ENCODE results near the gene NAA10.

NAA10 gene

GRCh38 chrX:153947009-153947769, 12.4 kb upstream of the NAA10 start:
- DNase-seq, result peak; percentile 63

- DNase-seq, result no peak
Observed at GRCh38 chrX:153945956-153946943, 11.4 kb upstream of the NAA10 start.

DNA sequence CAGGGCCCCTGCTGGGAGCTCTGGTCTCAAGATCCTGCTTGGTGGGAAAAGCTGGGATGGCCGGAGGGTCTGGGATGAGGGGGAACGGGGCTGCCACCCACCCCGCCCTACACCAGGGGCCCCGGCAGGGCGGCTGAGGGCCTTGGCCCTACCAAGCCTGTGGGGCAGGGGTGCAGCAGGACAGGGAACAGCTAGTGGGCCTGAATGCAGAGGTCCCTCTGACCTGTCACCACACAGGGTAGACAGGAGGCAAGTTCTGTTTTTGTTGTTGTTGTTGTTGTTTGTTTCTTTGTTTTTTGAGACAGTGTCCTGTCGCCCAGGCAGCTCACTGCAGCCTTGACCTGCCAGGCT, 9.9 kb upstream of the NAA10 start:
- no peak for DNase-seq

DNA sequence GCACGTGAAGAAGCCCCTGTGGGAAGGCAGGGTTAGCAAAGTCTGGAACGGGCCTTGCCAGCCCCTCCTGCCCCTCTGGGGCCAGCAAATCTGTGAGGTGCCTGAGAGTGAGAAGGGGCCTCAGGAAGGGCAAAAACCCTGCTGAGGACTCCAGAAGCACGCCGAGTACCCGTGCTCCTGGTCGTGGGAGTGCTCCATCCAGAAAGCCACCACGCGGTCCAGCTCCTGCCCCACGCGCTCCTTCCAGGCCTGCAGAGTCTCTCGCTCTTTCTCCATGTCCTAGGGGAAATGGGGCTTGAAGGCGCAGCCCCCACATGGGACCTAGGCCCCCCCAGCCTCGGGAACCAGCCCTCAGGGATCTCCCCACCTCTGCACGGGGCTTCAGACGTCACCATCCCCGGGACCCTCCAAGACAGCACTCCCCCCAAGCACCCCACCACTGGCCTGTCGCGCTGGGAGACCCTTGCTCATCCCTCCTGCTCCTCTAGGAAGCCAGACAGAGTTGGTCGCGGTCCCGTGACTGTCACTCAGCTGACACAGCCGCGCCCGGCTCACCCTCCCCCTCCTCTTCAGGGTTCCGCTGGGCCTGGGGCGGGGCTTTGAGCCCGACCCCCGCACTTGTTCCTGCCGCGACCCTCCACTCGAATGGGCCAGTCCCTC, 9.4 kb upstream of the NAA10 start, which contains the start of gene RENBP:
RENBP (minus strand) TSS at position 504 of the 660 bp plus-strand sequence; CDS start at position 471, 33 bp downstream.
- DNase-seq, result no peak

DNA sequence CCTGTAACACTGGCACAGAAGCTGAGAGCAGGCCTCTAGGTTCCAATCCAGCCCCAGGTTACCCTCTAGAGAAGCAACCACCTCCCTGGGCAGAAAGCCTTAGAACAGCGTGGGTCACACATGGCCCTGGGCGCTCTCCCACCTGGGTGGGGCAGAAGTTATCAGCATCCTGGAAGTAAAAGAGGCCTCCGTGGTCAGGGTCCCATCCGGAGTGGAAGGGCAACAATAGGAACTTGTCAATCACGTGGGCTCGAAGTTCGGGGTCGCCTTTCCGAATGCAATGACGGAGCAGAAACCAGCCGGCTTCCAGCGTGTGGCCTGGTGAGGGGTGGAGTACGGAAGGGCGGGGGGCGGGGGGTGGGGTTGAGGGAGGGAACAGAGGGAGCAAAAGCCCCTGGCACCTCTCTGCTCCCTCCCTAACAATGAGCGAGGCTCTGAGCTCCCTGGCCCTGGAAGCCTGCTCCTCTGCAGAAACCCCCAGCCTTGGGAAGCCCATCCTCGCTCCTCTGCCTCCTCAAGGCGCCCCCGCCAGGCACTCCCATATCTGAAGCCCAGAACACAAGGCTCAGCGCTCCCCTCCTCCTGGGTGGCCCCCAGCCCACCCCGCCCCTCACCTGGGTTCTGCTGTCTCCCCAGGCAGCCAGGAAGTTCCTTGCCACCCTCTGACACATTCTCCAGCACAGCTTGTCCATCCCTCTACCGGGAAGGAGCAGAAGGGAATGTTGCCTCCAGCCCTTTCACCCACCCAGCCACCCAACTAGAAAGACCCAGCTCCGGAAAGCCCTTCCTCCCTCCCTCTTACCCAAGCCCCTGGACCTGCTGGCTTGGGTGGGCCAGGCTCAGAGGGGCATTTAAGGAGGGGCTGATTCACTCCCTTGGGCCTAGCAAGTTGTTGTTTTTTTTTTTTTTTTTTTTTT, 6.8 kb upstream of the NAA10 start:
- DNase-seq, result no peak

GRCh38 chrX:153939573-153939972, 4.7 kb upstream of the NAA10 start:
- no peak for DNase-seq

DNA sequence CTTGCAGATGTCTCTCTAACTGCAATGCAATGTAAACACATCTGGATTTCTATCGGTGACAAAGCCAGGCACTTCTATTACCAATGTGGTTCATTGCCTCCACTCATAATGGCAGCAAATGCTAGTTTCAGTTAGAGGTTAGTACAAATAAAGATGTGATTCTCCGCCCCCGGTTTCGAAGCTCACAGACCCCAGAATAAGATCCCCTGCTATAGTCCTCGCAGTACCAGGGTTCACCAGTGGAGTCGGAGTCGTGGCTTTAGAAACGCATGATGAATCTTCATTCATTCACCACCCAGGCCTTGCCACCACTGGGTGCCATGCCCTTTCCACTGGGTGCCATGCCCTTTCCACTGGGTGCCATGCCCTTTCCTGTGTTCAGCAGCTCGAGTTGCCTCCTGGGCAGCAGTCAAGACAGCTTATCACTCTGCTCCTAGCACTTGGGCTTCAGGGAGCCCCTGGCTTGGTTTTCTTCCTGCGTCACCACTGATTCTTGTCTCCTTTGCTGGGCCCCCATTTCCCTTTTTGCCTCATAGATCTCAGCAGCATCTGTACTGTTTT, 3.5 kb upstream of the NAA10 start:
- no peak for DNase-seq

DNA sequence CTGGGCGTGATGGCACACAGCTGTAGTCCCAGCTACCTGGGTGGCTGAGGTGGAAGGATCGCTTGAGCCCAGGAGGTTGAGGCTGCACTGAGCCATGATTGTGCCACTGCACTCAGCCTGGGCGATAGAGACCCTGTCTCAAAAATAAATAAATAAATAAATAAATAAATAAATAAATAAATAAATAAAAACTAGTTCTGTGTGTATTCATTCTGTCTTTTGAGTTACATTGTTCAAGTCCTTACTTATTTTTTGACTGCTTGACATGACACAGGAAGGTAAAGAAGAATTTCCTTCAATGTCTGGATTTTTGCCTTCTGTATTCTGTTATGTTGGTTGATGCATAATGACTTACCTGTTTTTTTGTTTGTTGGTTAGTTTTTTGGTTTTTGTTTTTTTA, 2.2 kb upstream of the NAA10 start:
- no peak for DNase-seq

GRCh38 chrX:153935326-153935851, 552 bp upstream of the NAA10 start:
- DNase-seq, result no peak

DNA sequence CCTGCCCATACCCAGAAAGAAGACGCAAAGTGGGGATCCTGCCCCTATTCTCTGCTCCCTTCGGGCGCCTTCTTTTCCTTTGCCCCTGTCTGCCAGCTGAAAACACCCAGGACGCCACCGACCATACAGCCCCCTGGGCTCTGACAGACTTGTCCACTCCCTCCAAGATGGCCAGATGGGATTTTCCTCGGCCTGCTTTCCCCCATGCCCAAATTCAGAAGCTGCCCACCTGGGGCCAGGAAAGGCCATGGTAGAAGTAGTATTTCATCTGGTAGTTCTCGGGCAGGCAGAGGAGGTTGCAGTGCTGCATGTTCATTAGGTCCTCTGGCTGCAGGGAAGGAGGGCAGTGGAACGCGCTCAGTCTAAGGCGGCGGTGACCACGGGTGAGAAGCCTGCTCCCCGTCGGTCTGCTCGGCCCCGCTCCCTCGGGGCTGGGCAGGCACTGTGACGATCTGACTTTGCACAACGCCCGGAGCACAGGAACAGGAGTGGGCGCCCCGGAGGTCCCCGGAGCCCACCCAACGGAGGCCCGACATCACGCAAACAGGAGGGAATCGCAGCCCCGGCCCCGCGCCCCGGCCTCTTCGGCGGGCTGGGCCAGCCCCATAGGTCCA, 582 bp downstream of the NAA10 start:
- no peak for DNase-seq

GRCh38 chrX:153933748-153934147, 1.1 kb downstream of the NAA10 start:
- DNase-seq, result no peak

DNA sequence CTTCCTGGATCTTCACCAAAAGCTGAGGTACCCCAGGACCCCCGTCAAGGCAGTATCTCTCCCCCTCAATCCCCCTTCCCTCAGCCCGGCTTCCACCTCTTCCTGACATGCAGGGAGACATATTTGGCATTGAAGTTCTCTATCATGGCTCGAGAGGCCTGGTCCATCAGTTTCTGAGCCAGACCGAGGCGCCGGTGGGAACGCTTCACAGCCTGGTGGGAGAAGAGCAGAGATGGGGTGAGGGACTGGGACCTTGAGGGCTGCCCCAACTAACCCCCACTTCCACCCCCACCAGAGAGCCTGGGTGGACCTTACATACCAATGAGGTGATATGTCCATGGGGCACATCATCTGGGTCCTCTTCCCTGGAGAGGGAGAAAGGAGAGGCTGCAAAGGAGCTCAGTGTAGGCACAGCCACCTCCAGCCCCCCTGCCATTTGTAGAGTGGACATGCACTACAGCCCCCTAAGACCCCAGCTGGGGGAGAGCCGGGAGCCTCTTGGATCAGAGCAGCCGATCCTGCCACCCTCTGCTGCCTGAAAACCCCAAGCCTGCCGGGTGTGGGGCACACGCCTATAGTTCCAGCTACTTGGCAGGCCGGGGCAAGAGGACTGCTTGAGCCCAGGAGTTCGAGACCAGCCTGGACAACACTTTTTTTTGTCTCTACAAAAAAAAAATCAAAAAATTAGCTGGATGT, 2.5 kb downstream of the NAA10 start:
- DNase-seq, result no peak

- no peak for DNase-seq
Observed at GRCh38 chrX:153931748-153932147, 3.1 kb downstream of the NAA10 start.

DNA sequence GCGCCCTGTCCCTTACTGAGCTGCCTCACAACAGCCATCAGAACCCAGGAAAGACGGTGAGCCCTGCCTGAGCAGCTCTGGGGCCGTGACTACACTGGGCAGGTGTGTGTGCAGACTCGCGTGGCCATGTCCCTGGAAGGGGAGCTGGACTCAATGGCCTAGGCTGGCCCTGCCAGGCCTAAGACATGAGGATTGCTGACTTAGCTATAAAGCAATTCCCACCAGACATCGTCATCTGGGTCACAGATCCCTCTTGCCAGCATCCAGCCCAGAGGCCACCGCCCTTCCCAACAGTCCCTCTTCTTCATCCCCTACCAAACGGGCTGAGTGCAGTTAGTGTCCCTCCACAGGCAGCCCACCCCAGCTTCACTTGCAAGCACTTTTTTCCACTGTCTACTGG, 3.7 kb downstream of the NAA10 start:
- no peak for DNase-seq

GRCh38 chrX:153930011-153930910, 4.6 kb downstream of the NAA10 start:
- no peak for DNase-seq

DNA sequence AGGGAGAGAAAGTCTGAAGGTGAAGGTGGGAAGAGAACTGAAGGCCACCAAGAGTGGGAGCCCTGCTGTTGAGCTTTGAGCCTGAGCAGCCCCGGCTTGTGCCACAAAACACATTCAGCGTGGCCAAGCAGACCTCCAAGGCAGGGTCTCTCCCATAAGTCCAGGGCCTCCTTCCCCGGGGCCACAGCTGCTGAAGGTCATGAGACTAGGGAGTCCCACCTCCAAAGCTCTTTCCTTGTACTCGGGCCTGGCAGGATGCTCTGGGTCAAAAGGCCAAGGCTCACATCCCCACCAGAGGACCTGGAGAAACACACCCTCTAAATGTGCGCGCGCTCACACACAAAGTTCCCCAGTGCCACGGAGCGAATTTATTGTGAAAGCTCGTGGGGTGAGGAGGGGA, 5.3 kb downstream of the NAA10 start:
- DNase-seq, result no peak

DNA sequence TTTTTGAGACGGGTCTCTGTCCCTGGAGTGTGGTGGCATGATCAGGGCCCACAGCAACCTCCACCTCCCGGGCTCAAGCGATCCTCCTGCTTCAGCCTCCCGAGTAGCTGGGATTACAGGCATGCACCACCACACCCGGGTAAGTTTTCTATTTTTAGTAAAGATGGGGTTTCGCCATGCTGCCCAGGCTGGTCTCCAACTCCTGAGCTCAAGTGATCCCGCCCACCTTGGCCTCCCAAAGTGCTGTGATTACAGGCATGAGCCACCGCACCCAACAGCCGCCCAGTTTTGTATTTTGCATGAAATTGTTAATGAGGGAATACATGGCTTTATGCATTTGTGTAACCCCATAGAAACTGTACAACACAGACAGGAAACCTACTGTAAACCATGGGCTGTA, 6.0 kb downstream of the NAA10 start:
- DNase-seq, result no peak

GRCh38 chrX:153927922-153928760, 6.7 kb downstream of the NAA10 start:
- DNase-seq, result peak; percentile 85

- no peak for DNase-seq
Observed at GRCh38 chrX:153927672-153927921, 7.2 kb downstream of the NAA10 start.

Measured in NCI-H1048 (cell line).